Skeletal muscle satellite cell (primary cell): ENCODE measurements around the gene CXCL6. TPM values are rescaled to one million over a fixed set of nuclear protein-coding genes. Genes with fewer than 3 reads are reported as not detected.

ENCODE experiments used
- H3K27me3 ChIP-seq: 2 replicates; pipeline ENCODE4 v1.7.0; 2013; ENCODE audit warnings: low read length; ENCODE audit not compliant: control insufficient read depth, insufficient read depth
- H3K36me3 ChIP-seq: 2 replicates; pipeline ENCODE4 v1.7.0; 2013; ENCODE audit warnings: mild to moderate bottlenecking, control low read depth, low read length; ENCODE audit not compliant: insufficient read depth
- H3K4me1 ChIP-seq: 2 replicates; pipeline ENCODE4 v1.7.0; 2013; ENCODE audit warnings: low read length; ENCODE audit not compliant: control insufficient read depth, insufficient read depth
- H3K4me2 ChIP-seq: 2 replicates; pipeline ENCODE4 v1.7.0; 2013; ENCODE audit warnings: mild to moderate bottlenecking, low read length
- H3K4me3 ChIP-seq: 2 replicates; pipeline ENCODE4 v1.7.0; 2013; ENCODE audit warnings: low read length
- H3K9ac ChIP-seq: 2 replicates; pipeline ENCODE4 v1.7.0; 2013; ENCODE audit warnings: mild to moderate bottlenecking, low read depth, low read length, moderate library complexity
- H3K9me3 ChIP-seq: replicated peaks from 2 replicates; pipeline ENCODE4 v1.7.0; 2013; ENCODE audit warnings: mild to moderate bottlenecking, control low read depth, low read length
- total RNA-seq: library from RNA; depleted of rRNA; stranded (reverse); fragments of >200 nt; gene quantifications from 2 replicates; pipeline ENCODE4 v1.2.3, GENCODE V29; 2012; rRNA removed

CXCL6 gene
- total RNA-seq: 7.4 and 43.5 TPM in 2 replicates

DNA sequence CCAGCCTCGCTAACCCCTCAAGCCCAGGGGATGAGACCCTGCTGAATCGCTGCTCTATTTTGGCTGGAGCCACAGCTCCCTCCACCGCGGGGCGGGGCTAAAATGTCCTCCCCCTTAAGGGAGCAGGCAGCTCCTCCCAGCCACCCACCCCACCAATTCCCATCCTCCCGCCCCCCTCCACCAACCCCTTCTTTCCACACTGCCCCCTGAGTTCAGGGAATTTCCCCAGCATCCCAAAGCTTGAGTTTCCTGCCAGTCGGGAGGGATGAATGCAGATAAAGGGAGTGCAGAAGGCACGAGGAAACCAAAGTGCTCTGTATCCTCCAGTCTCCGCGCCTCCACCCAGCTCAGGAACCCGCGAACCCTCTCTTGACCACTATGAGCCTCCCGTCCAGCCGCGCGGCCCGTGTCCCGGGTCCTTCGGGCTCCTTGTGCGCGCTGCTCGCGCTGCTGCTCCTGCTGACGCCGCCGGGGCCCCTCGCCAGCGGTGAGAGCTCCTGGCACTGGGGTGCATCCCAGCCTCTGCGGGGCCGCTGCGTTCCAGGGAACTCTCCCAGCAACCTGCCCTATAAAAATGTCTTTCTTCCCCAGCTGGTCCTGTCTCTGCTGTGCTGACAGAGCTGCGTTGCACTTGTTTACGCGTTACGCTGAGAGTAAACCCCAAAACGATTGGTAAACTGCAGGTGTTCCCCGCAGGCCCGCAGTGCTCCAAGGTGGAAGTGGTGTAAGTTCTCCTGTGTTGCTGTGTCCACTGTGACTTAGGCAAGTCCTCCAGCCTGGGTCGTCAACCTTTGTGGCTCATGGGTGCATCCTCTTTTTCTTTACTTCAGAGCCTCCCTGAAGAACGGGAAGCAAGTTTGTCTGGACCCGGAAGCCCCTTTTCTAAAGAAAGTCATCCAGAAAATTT lies at the start of gene CXCL6:
Gene CXCL6 (plus strand): TSS at position 306 of the 907 bp plus-strand sequence. CDS start 73 bp downstream, at position 379.
- H3K27me3 ChIP-seq: no peaks in the 10 kb centered on the region
- peak within 1 kb of the TSS; percentile 90 for H3K4me2 ChIP-seq
- H3K9me3 ChIP-seq: no peaks in the 10 kb centered on the region
- peaks cover 31% of the 10 kb centered on the region for H3K4me1 ChIP-seq
- no peaks in the 10 kb centered on the region for H3K36me3 ChIP-seq
- peak within 1 kb of the TSS; percentile 65 for H3K9ac ChIP-seq
- peak within 1 kb of the TSS; percentile 68 for H3K4me3 ChIP-seq

DNA sequence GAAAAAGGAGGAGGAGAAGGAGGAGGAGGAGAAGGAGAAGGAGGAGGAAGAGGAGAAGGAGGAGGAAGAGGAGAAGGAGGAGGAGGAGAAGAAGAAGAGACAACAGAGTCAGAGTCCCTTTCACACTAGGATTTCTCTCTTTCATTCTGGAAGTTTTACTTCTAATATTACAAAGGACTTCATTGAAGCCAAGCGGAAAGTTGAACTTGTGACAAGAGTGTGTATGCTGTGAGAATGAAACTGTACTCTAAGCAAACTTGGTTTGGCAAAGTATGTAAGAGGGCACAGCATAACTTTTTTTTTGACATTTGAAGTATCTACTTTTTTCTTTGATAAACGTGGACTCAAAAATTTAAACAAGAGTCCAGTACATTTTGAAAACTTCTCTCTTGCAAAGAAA lies 48.1 kb upstream of the CXCL6 start:
- H3K4me3 ChIP-seq: no peak overlapping the region
- H3K36me3 ChIP-seq: no peaks in the 10 kb centered on the region
- no peak overlapping the region for H3K4me2 ChIP-seq
- H3K27me3 ChIP-seq: no peaks in the 10 kb centered on the region
- no peak overlapping the region for H3K9ac ChIP-seq
- H3K4me1 ChIP-seq: peaks cover 6% of the 10 kb centered on the region
- no peaks in the 10 kb centered on the region for H3K9me3 ChIP-seq

DNA sequence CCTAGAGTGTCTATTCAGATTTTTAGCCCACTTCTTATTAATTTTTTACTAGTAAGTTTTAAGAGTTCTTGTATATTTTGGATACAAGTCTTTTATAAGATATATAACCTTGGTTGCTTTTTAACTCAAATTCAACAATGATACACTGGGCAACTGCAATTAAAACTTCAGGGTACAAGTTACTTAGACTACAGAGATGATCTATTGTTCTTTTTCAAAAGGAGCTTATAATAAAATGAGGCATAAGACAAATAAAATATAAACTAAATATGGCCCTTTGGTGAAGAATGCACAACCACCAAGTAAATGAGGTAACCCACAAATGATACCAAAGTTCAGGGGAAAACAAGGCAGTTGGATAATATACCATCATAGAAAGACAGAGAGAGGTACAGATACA lies 37.6 kb upstream of the CXCL6 start:
- H3K27me3 ChIP-seq: no peaks in the 10 kb centered on the region
- H3K9ac ChIP-seq: no peak overlapping the region
- H3K4me2 ChIP-seq: no peak overlapping the region
- no peak overlapping the region for H3K4me3 ChIP-seq
- H3K4me1 ChIP-seq: no peaks in the 10 kb centered on the region
- H3K36me3 ChIP-seq: no peaks in the 10 kb centered on the region
- no peaks in the 10 kb centered on the region for H3K9me3 ChIP-seq

DNA sequence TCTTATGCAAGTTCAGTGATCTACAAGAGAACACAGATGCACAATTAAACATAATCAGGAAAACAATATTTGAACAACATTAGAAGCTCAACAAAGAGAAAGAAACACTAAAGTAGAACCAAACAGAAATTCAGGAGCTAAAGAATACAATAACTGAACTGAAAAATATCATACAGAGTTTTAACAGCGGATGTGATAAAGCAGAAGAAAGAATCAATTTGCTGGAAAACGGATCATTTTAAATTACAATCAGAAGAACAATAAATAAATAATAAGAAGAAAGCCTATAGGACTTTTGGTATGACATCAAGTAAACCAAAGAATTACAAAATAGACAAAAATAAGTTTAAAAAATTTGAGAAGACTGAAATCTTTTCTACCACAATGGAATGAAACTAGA lies 36.3 kb upstream of the CXCL6 start:
- Histone ChIP-seq H3K9me3 (no peaks in the 10 kb centered on the region), H3K4me1 (no peaks in the 10 kb centered on the region), H3K4me3 (no peak overlapping the region), H3K9ac (no peak overlapping the region), H3K36me3 (no peaks in the 10 kb centered on the region), H3K27me3 (no peaks in the 10 kb centered on the region), H3K4me2 (no peak overlapping the region)

DNA sequence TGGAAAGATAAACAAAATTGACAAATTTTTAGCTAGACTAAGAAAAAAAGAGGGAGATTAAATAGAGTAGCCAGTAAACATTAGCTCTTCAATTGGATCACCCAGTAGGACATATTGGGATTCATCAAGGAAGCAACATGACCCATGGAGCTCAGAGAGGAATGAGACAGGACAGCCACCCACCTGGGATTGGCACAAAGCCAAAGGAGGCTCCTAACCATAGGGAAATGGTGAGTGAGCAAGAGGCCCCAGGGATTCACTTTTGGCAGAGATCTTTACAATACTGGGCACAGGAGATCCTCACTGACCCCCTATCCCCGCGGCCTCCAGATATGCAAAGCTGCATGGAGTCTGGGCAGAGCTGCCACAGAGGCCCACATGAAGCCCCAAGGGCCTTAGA lies 34.8 kb upstream of the CXCL6 start:
- Histone ChIP-seq H3K4me1 (no peaks in the 10 kb centered on the region), H3K36me3 (no peaks in the 10 kb centered on the region), H3K9ac (no peak overlapping the region), H3K4me2 (no peak overlapping the region), H3K27me3 (no peaks in the 10 kb centered on the region), H3K9me3 (no peaks in the 10 kb centered on the region), H3K4me3 (no peak overlapping the region)

DNA sequence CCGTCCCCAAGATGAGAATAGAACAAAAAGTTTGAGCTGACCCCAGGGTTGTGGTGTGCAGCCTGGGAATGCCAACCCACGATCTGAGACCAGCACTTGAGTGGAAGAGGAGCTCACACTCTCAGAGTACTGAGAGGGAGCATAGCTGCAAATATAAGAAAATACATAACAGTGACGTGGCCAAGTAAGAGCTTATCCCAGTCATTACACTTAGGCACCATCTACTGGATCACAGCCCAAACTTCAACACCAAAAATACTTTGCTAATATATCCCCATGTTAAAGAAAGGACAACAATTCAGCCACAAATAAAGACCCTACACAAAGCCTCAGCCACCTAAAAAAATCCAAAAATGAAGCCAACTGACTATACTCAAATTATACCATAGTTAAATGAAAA lies 33.3 kb upstream of the CXCL6 start:
- H3K27me3 ChIP-seq: no peaks in the 10 kb centered on the region
- no peaks in the 10 kb centered on the region for H3K4me1 ChIP-seq
- no peaks in the 10 kb centered on the region for H3K36me3 ChIP-seq
- no peak overlapping the region for H3K4me2 ChIP-seq
- no peak overlapping the region for H3K9ac ChIP-seq
- H3K4me3 ChIP-seq: no peak overlapping the region
- no peaks in the 10 kb centered on the region for H3K9me3 ChIP-seq

DNA sequence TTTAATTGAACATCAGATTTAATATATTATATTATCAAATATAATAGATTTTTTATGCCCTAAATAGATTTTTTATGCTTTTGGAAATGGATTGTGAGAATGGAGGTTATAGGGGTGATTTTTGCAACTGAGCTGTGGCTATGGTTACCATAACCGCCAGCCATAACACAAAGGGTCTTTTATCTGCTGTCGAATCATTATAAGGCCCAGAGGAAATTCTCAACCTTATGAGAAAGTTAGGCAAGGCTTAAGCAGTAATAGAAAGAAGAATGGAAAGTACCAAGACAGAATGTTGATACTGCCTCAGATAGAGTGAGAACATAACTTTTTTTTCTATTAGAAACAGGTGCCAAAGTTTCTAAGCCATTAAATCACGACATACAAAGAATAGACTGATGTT lies 26.3 kb upstream of the CXCL6 start:
- H3K9ac ChIP-seq: no peak overlapping the region
- no peaks in the 10 kb centered on the region for H3K27me3 ChIP-seq
- peaks cover 6% of the 10 kb centered on the region for H3K4me1 ChIP-seq
- no peaks in the 10 kb centered on the region for H3K9me3 ChIP-seq
- no peaks in the 10 kb centered on the region for H3K36me3 ChIP-seq
- H3K4me3 ChIP-seq: no peak overlapping the region
- no peak overlapping the region for H3K4me2 ChIP-seq

DNA sequence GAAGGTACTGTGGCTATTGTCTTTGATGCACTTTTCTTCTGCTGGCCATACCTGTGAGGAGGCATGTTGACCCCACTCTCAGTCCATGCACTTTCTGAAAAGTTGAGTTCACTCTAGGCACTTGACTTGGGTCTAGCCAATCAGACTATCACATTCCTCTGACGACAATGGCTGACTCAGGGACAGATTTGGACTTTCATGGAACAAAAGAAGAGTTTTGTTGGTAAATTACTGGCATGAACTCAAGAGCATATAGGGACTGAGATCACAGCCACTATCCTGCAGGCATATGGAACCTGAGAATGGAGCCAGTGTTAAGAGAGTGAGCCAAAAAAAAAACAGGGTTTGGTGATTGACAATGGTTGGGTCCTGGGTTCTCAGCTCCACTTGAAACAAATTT lies 24.6 kb upstream of the CXCL6 start:
- peaks cover 15% of the 10 kb centered on the region for H3K4me1 ChIP-seq
- H3K27me3 ChIP-seq: no peaks in the 10 kb centered on the region
- no peak overlapping the region for H3K9ac ChIP-seq
- H3K36me3 ChIP-seq: no peaks in the 10 kb centered on the region
- H3K9me3 ChIP-seq: no peaks in the 10 kb centered on the region
- H3K4me3 ChIP-seq: no peak overlapping the region
- no peak overlapping the region for H3K4me2 ChIP-seq

DNA sequence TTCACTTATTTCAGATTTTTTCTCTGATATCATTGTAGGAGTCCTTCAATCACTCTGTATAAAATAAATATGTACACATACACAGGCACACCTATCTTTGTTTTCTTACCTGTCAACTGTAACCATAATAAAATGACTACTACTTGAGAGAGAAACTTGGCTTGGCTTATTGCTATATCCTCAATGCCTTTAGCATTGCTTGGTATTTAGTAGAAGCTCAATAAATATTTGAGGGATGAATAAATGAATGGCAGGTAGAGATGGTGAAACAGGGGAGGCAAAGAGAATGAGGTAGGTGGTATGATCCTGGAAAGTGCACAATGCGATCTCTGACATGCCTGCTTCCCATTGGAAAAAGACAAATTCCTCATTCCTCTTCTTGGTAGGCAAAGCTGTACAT lies 21.8 kb upstream of the CXCL6 start:
- H3K9ac ChIP-seq: no peak overlapping the region
- no peaks in the 10 kb centered on the region for H3K36me3 ChIP-seq
- no peaks in the 10 kb centered on the region for H3K27me3 ChIP-seq
- no peak overlapping the region for H3K4me3 ChIP-seq
- H3K9me3 ChIP-seq: no peaks in the 10 kb centered on the region
- no peak overlapping the region for H3K4me2 ChIP-seq
- peaks cover 22% of the 10 kb centered on the region for H3K4me1 ChIP-seq

DNA sequence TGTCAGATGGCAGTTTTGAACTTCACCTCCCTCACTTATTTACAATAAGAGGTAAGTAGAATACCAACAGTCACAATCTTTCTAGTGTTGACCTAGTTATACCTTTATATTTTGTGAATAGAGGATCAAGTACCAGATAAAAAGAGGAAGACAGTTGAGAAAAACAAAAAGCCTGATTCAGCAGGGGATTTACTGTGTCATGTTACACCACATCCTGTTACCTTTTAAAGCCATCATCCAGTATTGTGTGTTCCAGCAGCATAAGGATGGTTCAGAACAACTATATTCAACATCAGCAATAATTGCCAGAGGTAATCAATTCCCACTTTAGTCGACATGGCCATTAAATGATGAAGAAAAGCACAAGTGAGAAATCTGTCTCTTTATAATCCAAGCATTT lies 21.3 kb upstream of the CXCL6 start:
- no peaks in the 10 kb centered on the region for H3K36me3 ChIP-seq
- peaks cover 22% of the 10 kb centered on the region for H3K4me1 ChIP-seq
- no peaks in the 10 kb centered on the region for H3K27me3 ChIP-seq
- no peak overlapping the region for H3K4me3 ChIP-seq
- H3K4me2 ChIP-seq: no peak overlapping the region
- H3K9ac ChIP-seq: no peak overlapping the region
- H3K9me3 ChIP-seq: no peaks in the 10 kb centered on the region

DNA sequence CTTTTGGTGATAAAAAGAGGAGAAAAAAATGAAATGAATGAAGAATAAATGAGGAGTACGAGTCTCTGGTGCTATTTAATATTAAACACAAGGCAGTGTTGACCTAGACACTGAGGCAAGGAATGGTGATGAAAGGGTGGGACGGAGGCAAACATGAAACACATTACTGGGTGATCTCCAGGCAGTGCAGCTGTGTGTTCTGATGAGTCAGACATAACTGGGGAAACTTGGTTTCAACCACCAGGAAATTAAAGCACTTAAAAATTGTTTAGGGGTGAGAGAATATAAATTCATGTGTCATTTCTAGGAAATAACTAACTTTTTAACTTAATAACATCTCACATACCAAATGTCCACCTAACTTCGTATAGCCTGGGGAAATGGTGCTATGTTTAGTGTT lies 19.7 kb upstream of the CXCL6 start:
- Histone ChIP-seq H3K4me3 (peak overlapping the region; percentile 18), H3K4me2 (peak overlapping the region; percentile 22), H3K27me3 (no peaks in the 10 kb centered on the region), H3K4me1 (peaks cover 22% of the 10 kb centered on the region), H3K9ac (no peak overlapping the region), H3K9me3 (no peaks in the 10 kb centered on the region), H3K36me3 (no peaks in the 10 kb centered on the region)

DNA sequence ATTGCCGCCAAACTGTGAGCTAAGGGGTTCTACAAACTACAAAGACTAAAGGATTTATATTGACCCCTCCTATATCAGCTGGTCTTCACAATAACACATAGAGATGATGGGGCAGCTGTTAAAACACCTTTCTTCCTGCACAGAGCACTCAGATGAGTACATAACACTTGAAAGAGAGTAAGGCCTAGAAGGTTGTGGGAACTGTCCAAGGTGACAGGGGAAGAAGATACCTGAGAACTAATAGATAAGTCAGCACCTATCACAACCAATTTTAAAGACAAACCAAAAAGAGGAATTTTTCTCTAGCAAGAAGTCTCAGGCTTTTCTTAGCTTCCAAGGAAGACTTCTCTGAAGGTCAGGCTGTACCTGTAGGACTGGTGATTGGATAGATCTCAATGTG lies 19.1 kb upstream of the CXCL6 start:
- Histone ChIP-seq H3K27me3 (no peaks in the 10 kb centered on the region), H3K36me3 (no peaks in the 10 kb centered on the region), H3K9me3 (peaks cover 3% of the 10 kb centered on the region), H3K4me3 (no peak overlapping the region), H3K4me1 (peaks cover 24% of the 10 kb centered on the region), H3K4me2 (peak overlapping the region; percentile 22), H3K9ac (no peak overlapping the region)
